Endothelial cell of umbilical vein (primary cell): Measurements from ENCODE around the gene EXD3. TPM values are rescaled to one million over a fixed set of nuclear protein-coding genes. Genes with fewer than 3 reads are reported as not detected.

Source experiments
- BruUV-seq: library from RNA; stranded (reverse); fragments of 400-500 nt; replicated peaks from 2 replicates; lab custom pipeline; 2021; lab: Mats Ljungman, UMichigan
- CTCF ChIA-PET: fragments of 300-600, 350-600 bp; sonication (Branson Sonifier 250); formaldehyde crosslinking; loops from one replicate; lab custom pipeline; 2021; ENCODE audit warnings: antibody characterized with exemption, inconsistent platforms; lab: Charles Lee
- POLR2A ChIA-PET: fragments of 300-600, 350-600 bp; sonication (Branson Sonifier 250); formaldehyde crosslinking; loops from one replicate; lab custom pipeline; 2021; ENCODE audit warnings: antibody characterized with exemption, inconsistent platforms; lab: Charles Lee
- DNase-seq: peaks from one replicate; pipeline ENCODE4 v3.0.0-alpha.2; 2011; ENCODE audit warnings: low read depth, low spot score
- FAIRE-seq: peaks from 2 replicates; lab custom pipeline; 2011; peaks lifted over from hg19 to GRCh38; lab: Jason Lieb, UNC
- H2AFZ ChIP-seq: 2 replicates; pipeline ENCODE4 v1.6.0; 2012; ENCODE audit warnings: low read depth, low read length, control low read depth, inconsistent platforms
- H3K27ac ChIP-seq: 2 replicates; pipeline ENCODE4 v1.5.1; 2011; ENCODE audit warnings: low read depth, mild to moderate bottlenecking, control low read depth, low read length, moderate library complexity; ENCODE audit not compliant: insufficient read depth
- H3K27me3 ChIP-seq, 2 experiments: 2 replicates each; pipeline versions ENCODE4 v1.6.0 to v1.6.1; 2011; ENCODE audit warnings: low read length in 2 of 2, mixed read lengths in 1 of 2; ENCODE audit not compliant: control insufficient read depth in 2 of 2, insufficient read depth in 2 of 2
- H3K36me3 ChIP-seq, 2 experiments: 2 replicates in 1 of 2; 3 replicates in 1 of 2; pipeline ENCODE4 v1.5.1; 2011; ENCODE audit warnings: low read length in 2 of 2, mild to moderate bottlenecking in 1 of 2, moderate library complexity in 1 of 2; ENCODE audit not compliant: control insufficient read depth in 2 of 2, insufficient read depth in 2 of 2; ENCODE audit errors: extremely low read depth in 1 of 2
- H3K4me1 ChIP-seq: 3 replicates; pipeline ENCODE4 v1.5.1; 2011; ENCODE audit warnings: mild to moderate bottlenecking, low read length; ENCODE audit not compliant: control insufficient read depth, insufficient read depth; ENCODE audit errors: extremely low read depth
- H3K4me2 ChIP-seq: 2 replicates; pipeline ENCODE4 v1.6.1; 2011; ENCODE audit warnings: low read length, control low read depth, mixed read lengths; ENCODE audit not compliant: insufficient read depth
- H3K4me3 ChIP-seq, 3 experiments: fragments of 200-600 bp in 1 of 3; sonication (generic), shearing (Covaris generic) in 1 of 3; replicated peaks in 1 of 3; 2 replicates each; pipeline ENCODE4 v1.5.1; 2011 to 2016; ENCODE audit warnings: control low read depth in 3 of 3, low read length in 3 of 3, mild to moderate bottlenecking in 2 of 3, inconsistent platforms in 1 of 3, low read depth in 1 of 3, moderate library complexity in 1 of 3; ENCODE audit not compliant: insufficient read depth in 1 of 3
- H3K79me2 ChIP-seq: 2 replicates; pipeline ENCODE4 v1.6.0; 2012; ENCODE audit warnings: low read length, inconsistent platforms; ENCODE audit not compliant: control insufficient read depth, insufficient read depth
- H3K9ac ChIP-seq: replicated peaks from 2 replicates; pipeline ENCODE3; 2011; ENCODE audit warnings: low read length, control low read depth; ENCODE audit not compliant: insufficient read depth; ENCODE audit errors: extremely low read depth
- H3K9me1 ChIP-seq: replicated peaks from 3 replicates; pipeline ENCODE4 v1.6.0; 2011; ENCODE audit warnings: mild to moderate bottlenecking, low read length; ENCODE audit not compliant: control insufficient read depth, insufficient read depth; ENCODE audit errors: extremely low read depth
- H3K9me3 ChIP-seq: replicated peaks from 2 replicates; pipeline ENCODE4 v1.5.1; 2012; ENCODE audit warnings: low read length, inconsistent platforms; ENCODE audit not compliant: control insufficient read depth, insufficient read depth
- H4K20me1 ChIP-seq: replicated peaks from 2 replicates; pipeline ENCODE3; 2011; ENCODE audit warnings: mild to moderate bottlenecking, low read length; ENCODE audit not compliant: control insufficient read depth, insufficient read depth; ENCODE audit errors: extremely low read depth
- EZH2 ChIP-seq: IDR thresholded peaks from 2 replicates; pipeline ENCODE4 v1.6.1; 2012; ENCODE audit warnings: borderline replicate concordance, low read depth, mild to moderate bottlenecking, moderate library complexity, low read length, inconsistent platforms; ENCODE audit not compliant: severe bottlenecking
- JUN ChIP-seq: IDR thresholded peaks from 2 replicates; pipeline ENCODE4 v1.6.1; 2011; ENCODE audit warnings: borderline replicate concordance, low read depth; ENCODE audit not compliant: insufficient read length, insufficient read depth
- MYC ChIP-seq: IDR thresholded peaks from one replicate; pipeline ENCODE4 v1.6.1; 2011; ENCODE audit warnings: mild to moderate bottlenecking, low read depth, low read length
- POLR2A ChIP-seq: IDR thresholded peaks from 2 replicates; pipeline ENCODE4 v1.6.1; 2012; ENCODE audit warnings: low read depth, mild to moderate bottlenecking, control low read depth, low read length
- POLR2AphosphoS5 ChIP-seq: IDR thresholded peaks from 2 replicates; pipeline ENCODE4 v1.6.1; 2012; ENCODE audit warnings: low read depth, mild to moderate bottlenecking, control low read depth, low read length, moderate library complexity; ENCODE audit not compliant: insufficient read depth
- dilution Hi-C: fragments of 300-500 bp; cut with MboI; formaldehyde crosslinking; loops from one replicate; pipeline ENCODE4 v1.15.0; 2019; ENCODE audit warnings: low sequenced_read_pairs; ENCODE audit not compliant: extremely low pct_ligation_motif_present
- intact Hi-C: fragments of 100-400 bp; cut with micrococcal nuclease; formaldehyde crosslinking; loops from one replicate; pipeline ENCODE4 v1.10.0; 2022
- polyA plus RNA-seq, 4 experiments: library from polyadenylated mRNA; depleted of rRNA in 3 of 4; stranded (reverse) in 3 of 4; unstranded in 1 of 4; fragments of >200 nt; gene quantifications; 2 replicates each; pipeline versions ENCODE4 v1.2.1 to v1.2.3, GENCODE V29; 2011 to 2012; ENCODE audit warnings: missing spikeins in 1 of 4
- total RNA-seq: library from RNA; stranded (reverse); gene quantifications from 2 replicates; pipeline ENCODE4 v1.2.3, GENCODE V29; 2021
- TF ChIP-seq, protein P1 (sequence below), 2 donors: IDR thresholded peaks; 1 replicate in 1 of 2; 2 replicates in 1 of 2; pipeline ENCODE4 v1.5.1; 2011; ENCODE audit warnings: low read length in 2 of 2, mild to moderate bottlenecking in 2 of 2, moderate library complexity in 2 of 2, control low read depth in 1 of 2, inconsistent platforms in 1 of 2, low read depth in 1 of 2; ENCODE audit not compliant: insufficient read depth in 1 of 2; ENCODE audit errors: extremely low read depth in 1 of 2
- TF ChIP-seq, protein P2 (sequence below): IDR thresholded peaks from 2 replicates; pipeline ENCODE4 v1.6.1; 2011; ENCODE audit not compliant: insufficient read depth, insufficient read length

The EXD3 gene
- total and polyA plus RNA-seq, 2 donors (not counting 3 experiments of a cell fraction or from before 2014, with no cell fraction given): 17.7 to 30.3 TPM

DNA sequence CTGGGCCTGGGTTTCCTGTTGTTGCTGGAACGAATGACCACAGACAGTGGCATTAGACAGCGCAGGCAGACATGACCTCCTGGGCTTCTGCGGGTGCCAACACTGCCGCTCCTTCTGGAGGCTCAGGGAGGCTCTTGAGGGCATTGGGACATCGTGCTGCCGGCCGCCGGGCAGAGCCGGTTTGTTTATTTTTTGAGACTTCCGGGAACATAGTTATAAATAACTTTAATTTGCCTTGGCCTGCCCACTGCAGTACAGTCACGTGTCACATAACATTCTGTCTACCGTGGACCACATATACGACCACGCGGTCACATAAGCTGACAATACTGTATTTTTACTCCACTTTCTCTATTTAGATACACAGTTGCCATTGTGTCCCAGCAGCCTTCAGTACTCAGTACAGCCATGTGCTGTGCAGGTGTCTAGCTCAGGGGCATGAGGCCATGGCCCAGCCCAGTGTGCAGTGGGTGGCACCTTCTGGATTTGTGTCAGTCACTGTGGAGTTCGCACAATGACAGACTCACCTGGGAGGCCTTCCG, 153.7 kb downstream of the EXD3 start:
- intact Hi-C loops (loop anchor here (1.0 to 2.0 kb wide), 3 partner anchors 8 to 69 kb away; partner anchors contain the start of genes NELFB, TOR4A and TPRN), dilution Hi-C loops (no loop called here)
- H3K9me3 ChIP-seq: no peaks in the 10 kb centered on the region
- peaks cover 22% of the 10 kb centered on the region for H3K4me1 ChIP-seq
- H3K27ac ChIP-seq: peak overlapping the region; percentile 47
- no peaks in the 10 kb centered on the region for H3K9me1 ChIP-seq
- peak; percentile 46 for DNase-seq
- H3K27me3 ChIP-seq: no peaks in the 10 kb centered on the region
- H3K79me2 ChIP-seq: no peaks in the 10 kb centered on the region
- no peak overlapping the region for H2AFZ ChIP-seq
- no peak overlapping the region for H3K4me2 ChIP-seq
- no peak for TF ChIP-seq POLR2A
- TF ChIP-seq JUN: no peak
- TF ChIP-seq, protein P1, sequence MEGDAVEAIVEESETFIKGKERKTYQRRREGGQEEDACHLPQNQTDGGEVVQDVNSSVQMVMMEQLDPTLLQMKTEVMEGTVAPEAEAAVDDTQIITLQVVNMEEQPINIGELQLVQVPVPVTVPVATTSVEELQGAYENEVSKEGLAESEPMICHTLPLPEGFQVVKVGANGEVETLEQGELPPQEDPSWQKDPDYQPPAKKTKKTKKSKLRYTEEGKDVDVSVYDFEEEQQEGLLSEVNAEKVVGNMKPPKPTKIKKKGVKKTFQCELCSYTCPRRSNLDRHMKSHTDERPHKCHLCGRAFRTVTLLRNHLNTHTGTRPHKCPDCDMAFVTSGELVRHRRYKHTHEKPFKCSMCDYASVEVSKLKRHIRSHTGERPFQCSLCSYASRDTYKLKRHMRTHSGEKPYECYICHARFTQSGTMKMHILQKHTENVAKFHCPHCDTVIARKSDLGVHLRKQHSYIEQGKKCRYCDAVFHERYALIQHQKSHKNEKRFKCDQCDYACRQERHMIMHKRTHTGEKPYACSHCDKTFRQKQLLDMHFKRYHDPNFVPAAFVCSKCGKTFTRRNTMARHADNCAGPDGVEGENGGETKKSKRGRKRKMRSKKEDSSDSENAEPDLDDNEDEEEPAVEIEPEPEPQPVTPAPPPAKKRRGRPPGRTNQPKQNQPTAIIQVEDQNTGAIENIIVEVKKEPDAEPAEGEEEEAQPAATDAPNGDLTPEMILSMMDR (IDR thresholded peaks at IDR 0.05; ENCODE audit: extremely low read depth in 1 of 2, insufficient read depth in 1 of 2, low read depth in 1 of 2, low read length in 2 of 2): no peak
- TF ChIP-seq MYC: no peak
- no peak for TF ChIP-seq EZH2
- TF ChIP-seq, protein P2, sequence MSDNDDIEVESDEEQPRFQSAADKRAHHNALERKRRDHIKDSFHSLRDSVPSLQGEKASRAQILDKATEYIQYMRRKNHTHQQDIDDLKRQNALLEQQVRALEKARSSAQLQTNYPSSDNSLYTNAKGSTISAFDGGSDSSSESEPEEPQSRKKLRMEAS: peak; percentile 68
- peak; percentile 4 for TF ChIP-seq POLR2AphosphoS5
- H3K4me3 ChIP-seq: no peak overlapping the region
- peak; percentile 70 for FAIRE-seq
- H3K36me3 ChIP-seq: peaks cover 0 to 35% of the 10 kb centered on the region in 2 experiments
- H3K9ac ChIP-seq: no peak overlapping the region
- ChIA-PET CTCF (interaction anchor here (0.9 to 1.3 kb wide), 3 partner anchors 15 to 33 kb away, joined by 3 to 9 read pairs (median 3); partner anchors contain the start of gene NELFB), POLR2A (interaction anchor here (0.8 to 1.4 kb wide), 2 partner anchors 27 to 29 kb away, joined by 5 to 7 read pairs; partner anchors contain the start of gene TUBB4B)
- no peaks in the 10 kb centered on the region for H4K20me1 ChIP-seq
- BruUV-seq: no TSS peak
